Stimulated activated CD4-positive, alpha-beta T cell treated with anti-CD3 and anti-CD28 coated beads, TNF-alpha, amount 100 ng/mL, for 1 hour (primary cell): ENCODE measurements around the gene MBOAT2.

Experiments
- DNase-seq, 3 donors: peaks; one replicate each; pipeline ENCODE4 v3.0.0-alpha.2; 2020; ENCODE audit warnings: low read depth in 3 of 3, low spot score in 1 of 3

MBOAT2 gene

DNA sequence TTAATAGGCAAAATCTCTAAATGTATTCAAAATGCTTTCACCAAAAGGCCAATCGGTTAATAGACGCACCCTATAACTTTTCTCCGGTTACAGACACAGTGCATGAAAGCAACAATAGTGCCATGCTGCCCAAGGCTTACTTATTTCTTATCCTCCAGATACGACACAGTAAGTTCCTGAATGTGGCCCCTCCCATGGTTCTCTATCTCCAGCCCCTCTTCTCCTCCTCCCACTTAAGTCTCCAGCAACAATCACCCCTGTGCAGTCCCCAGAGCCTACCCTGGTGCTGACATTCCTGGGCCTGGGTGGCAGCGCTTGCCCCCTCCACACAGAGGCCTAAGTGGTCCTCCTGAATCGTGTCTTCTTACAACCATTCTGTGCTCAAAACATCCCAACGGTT is 169.6 kb downstream of the MBOAT2 start:
- no peak for DNase-seq

DNA sequence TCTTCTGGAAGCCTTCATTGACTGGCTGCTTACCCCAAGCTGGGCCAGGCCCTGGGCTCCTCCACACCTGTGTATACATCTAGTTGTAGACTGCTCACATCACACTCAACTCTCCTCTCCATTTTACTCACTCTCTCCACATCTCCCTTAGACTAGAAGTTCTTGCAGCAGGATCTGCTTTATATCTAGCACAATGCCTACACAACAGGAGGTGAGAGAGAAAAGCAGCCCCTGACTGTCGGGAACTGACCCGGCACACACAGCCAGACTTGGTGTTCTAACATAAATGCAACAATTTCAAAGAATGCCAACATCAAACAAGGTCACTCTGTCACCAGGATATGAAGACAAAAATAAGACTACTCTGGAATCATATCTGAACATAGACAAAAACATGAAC is 172.0 kb downstream of the MBOAT2 start:
- no peak for DNase-seq

DNA sequence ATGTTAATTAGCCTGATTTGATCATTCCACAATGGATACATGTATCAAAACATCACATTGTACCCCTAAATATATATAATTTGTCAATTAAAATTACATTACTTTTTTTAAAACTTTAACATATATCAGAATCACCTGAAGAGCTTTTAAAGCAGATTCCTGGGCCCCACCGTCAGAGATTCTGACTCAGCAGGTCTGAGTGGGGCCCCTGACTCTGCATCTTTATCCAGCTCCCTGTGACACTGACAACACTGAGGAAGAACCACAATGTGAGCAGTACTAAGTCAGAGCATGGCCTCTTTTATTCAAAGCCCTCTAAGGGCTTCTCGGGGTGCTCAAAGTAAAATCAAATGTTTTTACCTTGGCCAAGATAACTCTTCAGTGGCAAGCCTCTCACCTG is 175.8 kb downstream of the MBOAT2 start:
- no peak for DNase-seq

DNA sequence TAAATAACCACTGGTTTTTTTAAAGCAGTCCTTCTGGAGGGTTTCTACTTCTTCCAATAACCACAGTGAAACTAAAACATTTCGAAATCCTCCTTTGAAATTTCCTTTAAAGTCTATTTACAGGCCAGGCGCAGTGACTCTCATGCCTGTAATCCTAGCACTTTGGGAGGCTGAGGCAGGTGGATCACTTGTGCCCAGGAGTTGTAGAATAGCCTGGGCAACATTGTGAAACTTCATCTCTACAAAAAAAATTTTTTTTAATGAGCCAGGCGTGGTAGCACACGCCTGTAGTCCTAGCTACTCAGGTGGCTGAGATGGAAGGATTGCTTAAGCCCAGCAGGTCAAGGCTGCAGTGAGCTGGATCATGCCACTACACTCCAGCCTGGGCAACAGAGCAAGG is 181.3 kb downstream of the MBOAT2 start:
- no peak for DNase-seq

DNA sequence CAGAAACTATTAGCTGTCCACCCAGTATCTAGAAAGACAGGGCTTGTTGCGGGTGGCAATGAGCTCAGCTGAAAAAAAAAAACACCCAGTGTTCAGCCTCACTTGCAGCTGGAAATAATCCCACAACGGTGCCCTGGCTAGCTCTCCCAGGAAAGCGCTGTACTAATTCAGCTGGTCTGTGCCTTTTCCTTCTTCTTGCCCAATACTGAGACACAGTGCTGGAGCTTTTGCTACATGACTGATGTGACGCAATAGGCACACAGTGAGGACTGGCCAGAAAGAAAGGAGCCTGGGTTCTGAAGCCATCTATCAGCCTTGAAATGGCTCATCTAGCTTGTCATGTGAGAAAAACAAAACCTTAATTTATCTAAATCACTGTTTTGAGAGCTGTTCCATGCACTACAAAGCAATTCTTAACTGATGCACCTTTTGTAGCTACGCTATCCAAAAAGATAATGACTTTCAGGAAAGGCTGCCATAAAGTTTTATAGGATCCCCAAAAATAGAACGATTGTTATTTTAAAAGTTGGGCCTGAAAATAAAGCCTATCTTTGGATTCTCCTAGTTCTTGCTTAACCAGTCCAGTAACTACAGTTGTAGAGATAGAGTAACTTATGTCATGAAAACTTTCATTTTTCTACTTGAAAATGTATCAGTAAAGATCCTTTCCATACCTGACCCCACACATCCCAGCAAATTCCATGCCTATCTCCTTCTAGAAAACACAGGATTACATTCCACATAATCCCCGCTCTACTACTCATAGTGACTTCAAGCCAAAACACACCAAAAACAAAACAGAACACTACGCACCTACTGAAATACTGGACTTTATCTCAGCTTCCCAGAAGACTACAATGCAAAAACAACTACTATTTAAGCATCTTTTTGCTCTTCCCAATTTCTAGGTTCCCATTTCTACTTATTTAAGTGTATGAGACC is 181.9 kb downstream of the MBOAT2 start:
- DNase-seq, result no peak

DNA sequence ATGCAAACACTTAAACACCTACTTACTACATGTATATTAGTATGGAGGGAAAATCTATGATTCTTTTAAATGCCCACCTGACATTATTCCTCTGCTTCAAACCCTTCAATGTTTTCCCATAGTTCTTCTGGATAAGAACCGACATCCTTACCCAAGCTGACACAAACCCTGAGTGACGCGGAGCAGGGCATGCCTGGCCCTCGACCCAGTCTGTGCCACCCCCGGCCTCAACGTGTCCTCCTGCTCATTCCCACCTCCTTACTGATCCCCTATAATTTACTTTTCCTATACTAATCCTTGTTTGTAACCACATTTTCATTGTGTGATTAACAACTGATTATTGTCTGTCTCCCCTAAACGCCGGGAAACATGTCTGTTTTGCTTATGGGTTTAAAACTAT is 183.5 kb downstream of the MBOAT2 start:
- no peak for DNase-seq

DNA sequence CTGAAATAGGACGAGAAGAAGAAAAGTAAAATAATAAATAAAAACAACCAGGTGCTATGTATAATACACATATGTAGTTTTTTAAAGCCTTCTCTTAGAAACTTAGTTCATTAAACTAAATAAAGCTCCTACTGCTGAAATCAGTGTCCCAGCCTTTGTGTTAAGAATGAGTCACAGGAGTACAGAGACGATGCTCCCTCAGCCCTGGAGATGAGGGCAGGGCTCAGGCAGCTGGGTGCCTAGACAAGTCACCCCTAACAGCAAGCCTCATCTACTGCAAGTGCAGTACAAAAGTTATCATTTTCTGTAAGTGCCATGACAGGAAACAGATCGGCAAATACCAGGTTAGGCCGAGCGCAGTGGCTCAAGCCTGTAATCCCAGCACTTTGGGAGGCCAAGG is 184.3 kb downstream of the MBOAT2 start:
- DNase-seq, result no peak

DNA sequence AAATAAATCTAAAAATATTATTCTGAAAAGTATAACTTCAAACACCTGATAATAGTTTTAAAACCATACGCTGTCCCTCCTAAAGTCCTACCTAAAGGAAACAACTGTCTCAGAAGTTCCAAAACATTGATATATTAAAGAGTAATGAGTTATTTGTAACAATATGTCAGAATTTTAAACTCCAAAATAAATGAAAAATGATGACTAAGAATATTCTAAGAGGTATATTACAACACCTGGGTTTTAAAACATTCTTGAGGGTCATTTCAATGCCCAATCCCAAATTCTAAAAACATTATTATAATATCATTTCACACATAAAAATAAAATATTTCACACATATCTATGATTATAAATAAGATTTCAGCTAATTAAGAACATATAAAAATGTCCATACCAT is 186.3 kb downstream of the MBOAT2 start:
- no peak for DNase-seq

DNA sequence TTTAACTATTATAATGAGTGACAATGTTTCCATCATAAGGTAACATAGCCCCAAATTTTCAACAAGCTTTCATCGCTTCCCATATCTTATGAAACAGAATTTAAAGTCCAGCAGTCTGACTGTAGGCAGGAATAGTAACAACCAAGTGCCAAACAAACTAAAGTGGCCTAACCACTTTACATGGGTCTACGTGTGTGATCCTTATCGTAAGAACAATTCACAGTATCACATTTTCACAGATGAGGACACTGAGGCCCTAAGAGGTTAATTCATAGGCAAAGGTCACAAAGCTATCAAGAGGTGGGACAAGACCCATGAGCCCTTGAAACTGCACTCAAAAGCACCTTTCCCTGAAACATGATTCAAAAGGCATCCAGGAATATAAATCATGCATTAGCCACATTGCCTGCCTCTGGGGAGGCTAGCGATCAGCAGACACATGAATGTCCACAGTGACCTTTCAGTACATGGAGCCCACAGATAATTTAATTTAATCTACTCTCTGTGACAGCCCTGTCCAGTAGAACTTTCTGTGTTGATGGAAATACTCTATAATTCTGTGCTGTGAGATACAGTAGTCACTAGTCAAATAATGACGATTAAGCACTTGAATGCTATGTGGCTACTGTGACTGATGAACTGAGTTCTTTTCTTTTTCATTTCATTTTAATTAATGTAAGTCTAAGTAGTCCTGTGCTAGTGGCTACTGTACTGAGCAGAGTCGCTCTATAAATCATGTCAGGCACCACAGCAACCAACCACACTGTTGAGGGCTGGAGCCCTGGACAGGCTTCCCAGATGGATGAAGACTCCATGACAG is 196.4 kb downstream of the MBOAT2 start:
- no peak for DNase-seq

DNA sequence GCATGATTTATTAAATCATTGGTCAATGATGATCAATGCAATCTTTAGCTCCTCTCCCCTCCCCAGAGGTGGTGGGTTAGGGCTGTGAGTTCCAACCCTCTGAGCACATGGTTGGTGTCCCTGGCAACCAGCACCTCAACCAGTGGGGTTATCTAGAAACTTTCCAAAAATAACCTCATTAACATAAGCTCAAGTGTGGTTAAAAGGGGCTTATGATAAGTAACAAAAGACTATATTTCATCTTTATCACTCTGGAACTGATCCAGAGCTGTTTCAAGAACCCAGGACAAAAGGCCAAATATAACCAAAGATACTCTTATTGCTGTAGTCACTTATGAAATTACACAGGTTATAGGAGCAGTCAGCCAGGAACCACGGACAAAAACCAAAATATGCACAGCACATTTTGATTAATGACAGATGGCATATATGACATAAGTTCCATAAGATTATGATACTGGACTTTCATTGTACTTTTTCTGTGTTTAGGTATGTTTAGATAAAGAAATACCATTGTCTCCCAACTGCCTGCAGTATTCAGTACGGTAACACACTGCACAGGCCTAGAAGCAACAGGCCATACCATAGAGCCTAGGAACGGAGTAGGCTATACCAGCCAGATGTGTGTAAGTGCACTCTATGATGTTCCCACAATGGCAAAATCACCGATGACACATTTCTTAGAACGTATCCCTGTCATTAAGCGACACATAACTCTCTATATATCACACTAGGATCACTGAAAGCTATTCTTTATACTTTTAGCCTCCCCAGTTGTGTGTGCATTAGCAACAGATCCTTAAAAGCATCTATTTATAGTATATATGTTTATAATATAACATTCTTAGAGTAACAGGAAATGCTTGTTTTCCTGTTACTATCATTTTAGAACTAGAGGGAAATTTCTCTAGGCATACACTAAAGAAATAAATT is 197.9 kb downstream of the MBOAT2 start:
- no peak for DNase-seq

DNA sequence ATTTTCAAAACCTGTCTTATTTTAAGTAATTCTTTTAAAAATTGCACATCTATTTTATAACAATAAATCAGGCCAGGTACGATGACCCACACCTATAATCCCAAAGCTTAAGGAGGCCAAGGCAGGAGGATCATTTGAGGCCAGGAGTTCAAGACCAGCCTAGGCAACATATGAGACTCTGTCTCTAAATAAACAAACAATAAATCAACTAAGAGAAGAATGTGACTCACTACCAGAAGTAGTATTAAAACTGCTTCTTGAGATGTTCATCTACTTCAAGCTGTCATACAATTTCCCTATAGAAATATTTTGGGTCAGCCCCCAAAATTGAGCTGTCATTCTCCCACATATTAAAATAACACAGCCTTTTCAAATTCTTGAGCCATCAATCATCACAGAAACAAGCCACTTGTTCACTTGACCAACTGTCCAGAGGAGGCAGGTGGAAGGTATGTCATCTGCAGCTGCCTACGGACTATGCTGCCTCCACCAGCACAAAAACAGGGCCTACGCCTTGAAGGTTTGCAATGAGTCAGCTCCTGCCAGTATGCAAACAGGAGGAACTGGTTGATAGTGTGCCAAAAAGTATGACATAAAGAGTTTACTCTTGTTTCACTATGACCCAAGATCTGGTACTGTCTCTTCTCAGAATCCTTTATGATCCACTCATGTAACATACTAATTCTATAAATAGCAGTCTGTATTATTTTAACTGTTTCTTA is 199.7 kb downstream of the MBOAT2 start:
- DNase-seq, result no peak

DNA sequence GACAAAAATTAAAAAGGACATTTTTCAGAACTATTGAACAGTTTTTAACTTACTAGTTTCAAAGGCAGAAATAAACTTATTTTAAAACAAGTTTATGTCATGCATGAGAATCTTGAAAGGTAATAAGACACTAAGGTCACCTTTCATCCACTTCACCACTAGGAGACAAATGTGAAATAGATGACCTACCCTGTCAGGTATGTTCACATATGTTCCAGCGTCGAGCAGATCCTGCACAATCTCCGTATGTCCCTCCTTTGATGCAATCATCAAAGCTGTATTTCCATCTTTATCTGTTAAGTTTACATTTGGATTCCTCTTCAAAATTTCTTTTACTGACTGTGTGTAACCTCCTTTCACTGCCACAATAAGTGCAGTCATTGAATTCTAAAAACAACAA is 200.7 kb downstream of the MBOAT2 start:
- no peak for DNase-seq
